ENCODE results near the gene PGLYRP4. TPM values are rescaled to one million over a fixed set of nuclear protein-coding genes. Genes with fewer than 3 reads are reported as not detected.
A peak's percentile ranks its signal among the peaks of the same experiment; 100 is the strongest.

The PGLYRP4 gene
- total RNA-seq, 1 experiment from 2014 or later = not detected

DNA sequence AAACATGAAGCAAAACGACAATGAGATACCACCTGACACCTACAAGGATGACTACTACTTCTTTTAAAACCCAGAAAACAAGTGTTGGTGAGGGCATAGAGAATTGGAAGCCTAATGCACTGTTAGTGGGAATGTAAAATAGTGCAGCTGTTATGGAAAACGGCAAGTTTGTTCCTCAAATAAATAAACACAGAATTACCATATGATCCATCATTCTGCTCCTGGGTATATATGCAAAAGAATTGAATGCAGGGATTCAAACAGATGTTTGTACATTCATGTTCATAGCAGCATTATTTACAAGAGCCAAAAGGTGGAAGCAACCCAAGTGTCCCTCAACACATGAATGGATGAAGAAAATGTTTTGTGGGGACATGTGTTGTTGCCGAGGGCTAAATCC is 43.6 kb upstream of the PGLYRP4 start:
- Histone ChIP-seq H3K9me2 (ENCODE audit: insufficient read depth) (no peaks in the 10 kb centered on the region), H3F3A (ENCODE audit: insufficient read depth, low read depth) (peaks cover 9% of the 10 kb centered on the region; the same call in 1 of the 2 replicates), H3K4me2 (no peak overlapping the region), H3K36me3 (ENCODE audit: low read depth) (no peaks in the 10 kb centered on the region), H2AFZ (no peak overlapping the region), H4K20me1 (ENCODE audit: insufficient read depth) (no peaks in the 10 kb centered on the region), H3K27ac (no peak overlapping the region), H3K4me1 (replicated peaks; ENCODE audit: insufficient read depth) (peaks cover 59% of the 10 kb centered on the region), H3K4me3 (no peak overlapping the region), H3K79me2 (ENCODE audit: low read depth) (no peaks in the 10 kb centered on the region), H3K9me3 (ENCODE audit: insufficient read depth, low read depth) (no peaks in the 10 kb centered on the region), H3K27me3 (ENCODE audit: insufficient read depth, low read depth) (no peaks in the 10 kb centered on the region)
- ChIA-PET POLR2A (ENCODE audit: unreplicated experiment) (no interaction called here), CTCF (no interaction called here)
- TF ChIP-seq EZH2 (IDR thresholded peaks at IDR 0.05; ENCODE audit: low read depth) = no peak
- TF ChIP-seq, protein P1, sequence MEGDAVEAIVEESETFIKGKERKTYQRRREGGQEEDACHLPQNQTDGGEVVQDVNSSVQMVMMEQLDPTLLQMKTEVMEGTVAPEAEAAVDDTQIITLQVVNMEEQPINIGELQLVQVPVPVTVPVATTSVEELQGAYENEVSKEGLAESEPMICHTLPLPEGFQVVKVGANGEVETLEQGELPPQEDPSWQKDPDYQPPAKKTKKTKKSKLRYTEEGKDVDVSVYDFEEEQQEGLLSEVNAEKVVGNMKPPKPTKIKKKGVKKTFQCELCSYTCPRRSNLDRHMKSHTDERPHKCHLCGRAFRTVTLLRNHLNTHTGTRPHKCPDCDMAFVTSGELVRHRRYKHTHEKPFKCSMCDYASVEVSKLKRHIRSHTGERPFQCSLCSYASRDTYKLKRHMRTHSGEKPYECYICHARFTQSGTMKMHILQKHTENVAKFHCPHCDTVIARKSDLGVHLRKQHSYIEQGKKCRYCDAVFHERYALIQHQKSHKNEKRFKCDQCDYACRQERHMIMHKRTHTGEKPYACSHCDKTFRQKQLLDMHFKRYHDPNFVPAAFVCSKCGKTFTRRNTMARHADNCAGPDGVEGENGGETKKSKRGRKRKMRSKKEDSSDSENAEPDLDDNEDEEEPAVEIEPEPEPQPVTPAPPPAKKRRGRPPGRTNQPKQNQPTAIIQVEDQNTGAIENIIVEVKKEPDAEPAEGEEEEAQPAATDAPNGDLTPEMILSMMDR (conservative IDR thresholded peaks at IDR 0.05) = no peak
- intact Hi-C loops (cut with micrococcal nuclease; ENCODE audit: unreplicated experiment) = no loop called here
- no peak for DNase-seq
- BruUV-seq (replicated peaks) = no TSS peak

DNA sequence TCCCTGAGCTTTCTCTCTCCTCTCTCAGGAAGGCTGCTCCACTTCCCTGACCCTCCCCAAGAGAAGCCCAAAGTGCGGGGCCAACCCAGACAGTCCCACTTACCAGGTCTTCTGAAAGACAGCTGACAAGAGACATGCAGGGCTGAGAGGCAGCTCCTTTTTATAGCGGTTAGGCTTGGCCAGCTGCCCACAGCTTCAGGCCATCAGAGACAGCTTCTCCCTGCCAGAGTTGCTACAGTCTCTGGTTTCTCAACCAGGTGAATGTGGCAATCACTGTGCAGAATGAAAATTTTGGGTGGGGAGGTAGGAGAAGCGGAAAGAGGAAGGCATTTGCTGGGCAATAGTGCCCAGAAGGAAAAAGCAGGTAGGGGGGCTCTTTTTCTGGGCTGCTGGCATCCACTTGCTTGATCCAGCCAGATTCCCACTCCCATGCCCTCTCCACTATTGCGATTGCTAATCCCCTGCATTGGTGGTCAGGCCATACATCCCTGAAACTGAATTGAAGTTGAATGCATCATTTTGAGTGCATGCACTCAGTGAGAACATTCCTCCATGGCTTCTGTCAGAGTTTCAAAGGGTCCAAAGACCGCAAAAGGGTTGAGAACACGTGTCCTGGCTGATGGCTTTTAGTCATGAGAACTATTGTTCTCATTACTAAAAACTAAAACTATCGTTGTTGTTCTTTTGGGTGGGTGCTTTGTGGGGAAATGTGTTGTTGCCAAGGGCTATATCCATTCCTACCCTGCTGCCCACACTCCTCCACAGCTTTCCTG is 42.5 kb upstream of the PGLYRP4 start, which contains the start of gene S100A8:
Gene S100A8 (minus strand): TSS at position 136 of the 773 bp plus-strand sequence. CDS start 538 bp downstream, outside the sequence.
- peak; percentile 13 to 81 for DNase-seq
- intact Hi-C loops (cut with micrococcal nuclease; ENCODE audit: unreplicated experiment) = no loop called here
- Histone ChIP-seq H3K4me3 (no peak within 1 kb of the TSS; the same call in 1 of the 2 replicates), H4K20me1 (ENCODE audit: insufficient read depth) (no peaks in the 10 kb centered on the region), H3K79me2 (ENCODE audit: low read depth) (no peaks in the 10 kb centered on the region), H3K27ac (no peak within 1 kb of the TSS), H3K9me2 (ENCODE audit: insufficient read depth) (no peaks in the 10 kb centered on the region), H3K4me2 (peak within 1 kb of the TSS; percentile 64), H3K27me3 (ENCODE audit: insufficient read depth, low read depth) (no peaks in the 10 kb centered on the region), H2AFZ (no peak within 1 kb of the TSS), H3F3A (ENCODE audit: insufficient read depth, low read depth) (peaks cover 9% of the 10 kb centered on the region; the same call in 1 of the 2 replicates), H3K9me3 (ENCODE audit: insufficient read depth, low read depth) (no peaks in the 10 kb centered on the region), H3K36me3 (ENCODE audit: low read depth) (no peaks in the 10 kb centered on the region), H3K4me1 (replicated peaks; ENCODE audit: insufficient read depth) (peaks cover 59% of the 10 kb centered on the region)
- no peak for TF ChIP-seq EZH2 (IDR thresholded peaks at IDR 0.05; ENCODE audit: low read depth)
- TF ChIP-seq, protein P1 (conservative IDR thresholded peaks at IDR 0.05) = no peak
- BruUV-seq (replicated peaks) = no TSS peak
- ChIA-PET CTCF (no interaction called here), POLR2A (ENCODE audit: unreplicated experiment) (no interaction called here)

DNA sequence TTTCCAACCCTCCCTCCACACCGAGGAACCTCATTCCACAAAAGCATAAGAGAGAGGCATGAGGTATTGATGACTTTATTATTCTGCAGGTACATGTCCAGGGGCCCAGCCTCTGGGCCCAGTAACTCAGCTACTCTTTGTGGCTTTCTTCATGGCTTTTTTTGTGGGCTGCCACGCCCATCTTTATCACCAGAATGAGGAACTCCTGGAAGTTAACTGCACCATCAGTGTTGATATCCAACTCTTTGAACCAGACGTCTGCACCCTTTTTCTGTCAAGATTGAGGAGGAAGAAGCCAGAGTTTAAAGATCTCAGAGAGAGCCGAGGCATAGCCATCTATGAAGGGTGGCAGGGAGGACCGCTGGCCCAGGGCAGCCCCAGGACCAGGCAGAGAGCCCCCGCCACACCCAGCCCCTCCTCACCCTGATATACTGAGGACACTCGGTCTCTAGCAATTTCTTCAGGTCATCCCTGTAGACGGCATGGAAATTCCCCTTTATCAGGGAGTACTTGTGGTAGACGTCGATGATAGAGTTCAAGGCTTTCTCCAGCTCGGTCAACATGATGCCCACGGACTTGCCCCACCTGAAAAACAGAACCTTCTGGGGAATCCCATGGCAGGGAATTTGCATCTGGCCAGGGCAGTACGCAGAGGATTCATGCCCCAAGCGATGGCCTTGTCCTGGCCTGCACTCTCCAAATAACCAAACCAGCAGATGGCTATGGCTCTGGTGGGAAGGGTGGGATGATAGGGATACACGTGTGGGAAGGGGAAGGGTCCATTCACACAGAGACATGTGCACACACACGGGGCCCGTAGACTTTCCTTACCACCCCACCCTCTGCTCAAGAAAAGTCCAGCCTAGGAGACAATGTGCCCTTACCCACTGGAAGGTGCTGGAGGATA is 41.6 kb upstream of the PGLYRP4 start:
- peaks cover 9% of the 10 kb centered on the region; the same call in 1 of the 2 replicates for H3F3A ChIP-seq (ENCODE audit: insufficient read depth, low read depth)
- H3K36me3 ChIP-seq (ENCODE audit: low read depth) = no peaks in the 10 kb centered on the region
- H3K4me2 ChIP-seq = peak overlapping the region; percentile 64
- no peaks in the 10 kb centered on the region for H3K9me3 ChIP-seq (ENCODE audit: insufficient read depth, low read depth)
- H3K27me3 ChIP-seq (ENCODE audit: insufficient read depth, low read depth) = no peaks in the 10 kb centered on the region
- H3K27ac ChIP-seq = no peak overlapping the region
- TF ChIP-seq EZH2 (IDR thresholded peaks at IDR 0.05; ENCODE audit: low read depth) = no peak
- TF ChIP-seq, protein P1 (conservative IDR thresholded peaks at IDR 0.05) = no peak
- H3K9me2 ChIP-seq (ENCODE audit: insufficient read depth) = no peaks in the 10 kb centered on the region
- H2AFZ ChIP-seq = no peak overlapping the region
- H3K4me1 ChIP-seq (replicated peaks; ENCODE audit: insufficient read depth) = peaks cover 55% of the 10 kb centered on the region
- no TSS peak for BruUV-seq (replicated peaks)
- H3K4me3 ChIP-seq = no peak overlapping the region; the same call in 1 of the 2 replicates
- H4K20me1 ChIP-seq (ENCODE audit: insufficient read depth) = no peaks in the 10 kb centered on the region
- H3K79me2 ChIP-seq (ENCODE audit: low read depth) = no peaks in the 10 kb centered on the region
- POLR2A ChIA-PET (ENCODE audit: unreplicated experiment) = no interaction called here
- DNase-seq = no peak
- intact Hi-C loops (cut with micrococcal nuclease; ENCODE audit: unreplicated experiment) = no loop called here
- CTCF ChIA-PET = no interaction called here

Measured in PC-9 (cell line).